ENCODE results near the gene MTNR1A.
A peak's percentile ranks its signal among the peaks of the same experiment; 100 is the strongest.

The MTNR1A gene

DNA sequence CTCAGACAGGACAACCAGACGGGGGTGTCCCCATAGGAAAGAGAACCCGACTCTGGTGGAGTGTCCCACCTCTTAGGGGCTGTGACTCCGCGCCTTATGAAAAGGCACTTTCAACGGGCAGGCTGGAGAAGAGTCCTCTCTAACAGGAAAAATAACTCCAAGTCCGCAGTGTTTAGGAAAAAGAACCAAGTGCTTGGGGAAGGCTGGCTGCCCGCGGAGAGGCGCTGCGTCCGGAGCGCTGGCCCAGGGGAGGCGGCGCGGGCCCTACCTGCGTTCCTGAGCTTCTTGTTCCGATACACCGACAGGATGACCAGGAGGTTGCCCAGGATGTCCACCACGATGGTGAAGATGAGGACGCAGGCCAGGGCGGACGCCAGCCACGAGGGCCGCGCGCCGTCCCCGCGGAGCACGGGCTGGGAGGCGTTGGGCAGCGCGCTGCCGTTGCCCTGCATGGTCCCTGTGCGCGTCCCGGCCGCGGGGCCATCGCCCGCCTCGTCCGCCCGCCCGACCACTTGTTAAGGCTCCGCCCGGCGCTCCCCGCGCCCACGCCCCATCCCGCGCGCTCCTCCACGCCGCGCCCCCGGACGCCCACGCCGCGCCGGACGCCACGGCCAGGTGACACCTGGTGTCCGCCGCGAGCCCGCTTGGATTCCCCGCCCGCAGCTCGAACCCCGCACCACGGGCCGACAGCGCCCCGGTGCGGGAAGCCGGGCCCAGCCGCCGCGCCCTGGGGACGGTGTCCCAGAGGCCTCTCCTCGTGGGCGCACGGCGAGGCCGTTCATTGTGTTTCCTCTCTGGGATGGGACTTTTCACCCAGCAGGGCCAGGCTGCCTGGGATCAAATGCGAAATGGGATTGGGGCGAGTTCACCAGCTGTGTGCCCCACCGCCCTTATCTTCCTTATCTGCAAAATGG lies at the start of gene MTNR1A:
Gene MTNR1A, minus strand, starts transcription at position 654 of the 914 bp plus-strand sequence. Its CDS starts 202 bp downstream, at position 452.
- Mint-ChIP-seq H3K27me3 (ENCODE audit: low read depth) (peaks cover 13% of the 10 kb centered on the region), H3K9me3 (no peaks in the 10 kb centered on the region), H3K4me3 (no peak within 1 kb of the TSS), H3K27ac (no peak within 1 kb of the TSS), H3K4me1 (ENCODE audit: low read depth) (no peaks in the 10 kb centered on the region), H3K36me3 (ENCODE audit: low read depth) (no peaks in the 10 kb centered on the region)
- DNase-seq (ENCODE audit: low spot score) = no peak

DNA sequence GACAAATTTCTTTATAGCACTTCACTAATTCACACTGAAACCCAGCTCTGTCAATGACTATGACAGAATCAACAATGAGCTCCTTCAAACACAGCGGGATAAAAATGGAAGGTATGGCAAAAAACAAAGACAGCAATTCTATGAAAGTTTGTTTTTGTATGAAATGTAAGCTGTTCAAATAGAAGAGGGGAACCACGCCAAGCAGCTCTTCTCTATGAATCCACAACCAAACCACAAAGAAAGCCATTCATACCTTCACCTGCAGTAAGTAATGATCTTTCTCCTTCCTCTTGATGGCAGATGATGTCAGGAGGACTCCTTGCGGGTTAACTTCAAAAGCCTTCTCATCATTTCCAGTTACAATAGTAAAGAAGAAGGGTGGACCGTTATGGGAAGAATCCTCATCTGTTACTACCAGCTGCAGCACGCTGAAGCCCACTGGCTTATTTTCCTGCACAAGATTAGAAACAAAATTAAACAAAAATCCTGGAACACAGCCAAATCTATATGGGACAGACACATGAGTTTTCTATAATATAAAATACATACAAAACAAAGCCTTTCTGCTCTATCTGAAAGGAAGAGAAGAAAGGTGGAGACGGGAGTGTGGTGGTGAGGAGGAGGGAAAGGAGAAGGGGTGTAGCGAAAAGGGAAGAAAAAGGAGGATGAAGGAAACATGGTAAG lies 48.9 kb upstream of the MTNR1A start:
- DNase-seq (ENCODE audit: low spot score) = no peak
- Mint-ChIP-seq H3K4me3 (no peak overlapping the region), H3K4me1 (ENCODE audit: low read depth) (no peaks in the 10 kb centered on the region), H3K36me3 (ENCODE audit: low read depth) (no peaks in the 10 kb centered on the region), H3K27me3 (ENCODE audit: low read depth) (no peaks in the 10 kb centered on the region), H3K9me3 (peaks cover 9% of the 10 kb centered on the region), H3K27ac (no peak overlapping the region)

DNA sequence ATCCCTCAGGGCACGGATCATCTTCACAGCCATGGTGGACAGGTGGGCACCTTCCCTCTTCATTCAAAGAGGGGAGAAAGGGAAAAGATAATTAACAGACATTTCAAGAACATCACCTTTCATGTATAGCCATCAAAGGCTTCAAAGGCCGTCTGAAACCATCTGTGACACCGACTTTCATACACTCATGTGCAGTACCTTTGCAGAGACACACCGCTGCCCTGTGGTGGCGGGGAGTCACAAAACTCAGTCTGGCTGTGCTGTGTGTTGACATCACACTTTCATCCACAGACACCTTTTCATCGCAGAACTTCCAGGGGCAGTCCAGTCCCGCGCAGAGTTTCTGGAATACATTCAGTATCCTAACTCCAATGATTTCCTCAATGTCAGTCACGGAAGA lies 47.6 kb upstream of the MTNR1A start:
- peaks cover 9% of the 10 kb centered on the region for H3K9me3 Mint-ChIP-seq
- H3K27ac Mint-ChIP-seq = no peak overlapping the region
- no peaks in the 10 kb centered on the region for H3K27me3 Mint-ChIP-seq (ENCODE audit: low read depth)
- DNase-seq (ENCODE audit: low spot score) = no peak
- H3K36me3 Mint-ChIP-seq (ENCODE audit: low read depth) = no peaks in the 10 kb centered on the region
- H3K4me1 Mint-ChIP-seq (ENCODE audit: low read depth) = no peaks in the 10 kb centered on the region
- H3K4me3 Mint-ChIP-seq = no peak overlapping the region

DNA sequence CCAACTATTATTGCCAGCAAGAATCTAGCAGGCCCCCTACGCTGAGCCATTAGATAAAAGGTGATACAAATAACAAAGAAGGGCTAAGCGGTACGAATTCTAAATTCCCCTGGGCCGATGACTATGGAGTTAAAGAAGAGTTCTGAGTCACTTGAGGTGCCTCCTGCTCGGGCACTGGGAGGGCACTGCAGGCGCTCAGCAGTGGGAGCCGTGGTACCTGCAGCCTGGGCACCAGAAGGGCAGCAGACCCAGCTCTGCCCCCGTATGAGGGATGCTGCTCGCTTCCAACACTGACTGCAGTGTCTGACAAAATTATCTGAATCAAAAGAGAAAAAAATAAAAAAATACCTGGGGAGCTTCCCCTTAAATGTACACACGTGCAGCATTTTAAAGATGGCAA lies 44.1 kb upstream of the MTNR1A start:
- Mint-ChIP-seq H3K27ac (no peak overlapping the region), H3K27me3 (ENCODE audit: low read depth) (no peaks in the 10 kb centered on the region), H3K36me3 (ENCODE audit: low read depth) (no peaks in the 10 kb centered on the region), H3K9me3 (peaks cover 7% of the 10 kb centered on the region), H3K4me3 (no peak overlapping the region), H3K4me1 (ENCODE audit: low read depth) (no peaks in the 10 kb centered on the region)
- no peak for DNase-seq (ENCODE audit: low spot score)

DNA sequence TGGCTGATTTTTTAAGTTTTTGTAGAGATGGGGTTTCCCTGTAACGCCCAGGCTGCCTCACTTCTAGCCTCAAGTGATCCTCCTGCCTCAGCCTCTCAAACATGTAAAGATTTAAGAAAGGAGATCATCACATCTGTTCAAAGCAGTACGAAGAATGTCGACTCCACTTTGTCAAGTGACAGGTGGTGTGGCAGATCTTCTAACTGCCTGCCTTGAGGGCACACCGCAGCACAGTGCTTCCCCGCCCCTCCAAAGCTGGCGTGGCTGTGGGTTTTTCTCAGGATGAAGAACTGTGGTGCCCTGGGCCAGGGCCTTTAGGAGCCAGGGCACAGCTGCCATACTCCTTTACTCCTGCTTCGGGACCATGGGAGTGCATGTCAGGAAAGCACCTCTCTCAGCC lies 43.3 kb upstream of the MTNR1A start:
- Mint-ChIP-seq H3K27me3 (ENCODE audit: low read depth) (no peaks in the 10 kb centered on the region), H3K4me1 (ENCODE audit: low read depth) (no peaks in the 10 kb centered on the region), H3K4me3 (no peak overlapping the region), H3K9me3 (peaks cover under 1% of the 10 kb centered on the region), H3K27ac (no peak overlapping the region), H3K36me3 (ENCODE audit: low read depth) (no peaks in the 10 kb centered on the region)
- DNase-seq (ENCODE audit: low spot score) = no peak

DNA sequence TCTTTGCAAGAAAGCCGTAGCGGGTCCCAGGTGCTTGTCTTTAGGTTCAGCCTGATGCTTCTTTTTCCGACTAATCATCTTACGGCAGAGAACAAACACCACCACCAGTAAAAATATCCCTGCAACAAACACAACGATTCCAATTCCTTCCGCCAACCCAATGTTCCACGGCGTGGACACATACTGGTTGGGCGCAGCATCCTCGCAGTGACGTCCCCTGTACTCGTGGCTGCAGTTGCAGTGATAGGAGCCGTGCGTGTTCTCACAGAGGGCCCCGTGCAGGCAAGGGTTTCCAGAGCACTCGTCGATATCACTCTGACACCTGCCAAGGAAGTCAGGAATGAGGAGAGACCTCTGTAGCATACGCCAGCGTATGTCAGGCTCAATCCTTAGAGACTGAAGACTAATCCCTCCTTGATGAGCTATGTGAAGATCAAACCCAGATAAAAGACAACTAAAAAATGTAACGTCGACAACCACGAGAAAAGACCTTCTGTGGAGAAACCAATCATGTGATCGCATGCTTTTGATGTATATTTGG lies 41.6 kb upstream of the MTNR1A start:
- Mint-ChIP-seq H3K4me1 (ENCODE audit: low read depth) (no peaks in the 10 kb centered on the region), H3K9me3 (no peaks in the 10 kb centered on the region), H3K27me3 (ENCODE audit: low read depth) (no peaks in the 10 kb centered on the region), H3K36me3 (ENCODE audit: low read depth) (no peaks in the 10 kb centered on the region), H3K4me3 (no peak overlapping the region), H3K27ac (no peak overlapping the region)
- DNase-seq (ENCODE audit: low spot score) = no peak

DNA sequence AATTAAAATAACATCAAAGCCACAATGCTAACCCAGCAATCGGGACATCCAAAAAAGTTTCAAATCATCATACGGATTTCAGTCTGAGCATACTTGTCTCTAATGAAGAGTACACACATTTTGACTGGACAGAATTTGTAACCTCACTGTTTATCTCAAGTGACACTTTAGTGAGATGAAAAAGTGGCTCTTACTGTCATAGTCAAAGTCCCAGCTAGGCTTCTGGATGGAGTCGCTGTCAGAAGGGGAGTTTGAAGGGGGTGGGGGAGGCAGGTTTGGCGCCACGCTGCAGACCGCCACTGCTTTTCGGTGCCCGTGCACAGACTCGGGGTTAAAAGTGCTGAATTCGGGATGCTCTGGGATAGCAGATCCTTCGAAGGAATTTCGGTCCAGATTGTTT lies 41.0 kb upstream of the MTNR1A start:
- Mint-ChIP-seq H3K4me1 (ENCODE audit: low read depth) (no peaks in the 10 kb centered on the region), H3K36me3 (ENCODE audit: low read depth) (no peaks in the 10 kb centered on the region), H3K27me3 (ENCODE audit: low read depth) (no peaks in the 10 kb centered on the region), H3K4me3 (no peak overlapping the region), H3K27ac (no peak overlapping the region), H3K9me3 (no peaks in the 10 kb centered on the region)
- no peak for DNase-seq (ENCODE audit: low spot score)

DNA sequence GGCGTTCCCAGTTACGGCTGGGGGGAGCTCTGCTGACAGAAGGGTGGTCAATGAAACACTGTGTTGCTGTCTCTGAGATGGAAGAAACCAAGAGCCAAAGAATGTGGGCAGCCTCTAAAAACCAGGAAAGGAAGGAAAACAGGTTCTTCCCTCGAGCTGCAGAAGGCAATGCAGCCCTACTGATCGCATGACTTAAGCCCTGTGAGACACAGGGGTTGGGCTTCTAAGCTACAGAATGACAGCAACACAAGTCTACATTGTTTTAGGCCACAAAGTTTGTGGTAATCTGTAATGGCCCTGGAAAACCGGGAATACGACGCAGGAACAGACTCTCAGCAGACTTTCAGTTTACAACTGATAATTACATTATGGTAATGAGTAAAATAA lies 38.2 kb upstream of the MTNR1A start:
- no peak overlapping the region for H3K4me3 Mint-ChIP-seq

DNA sequence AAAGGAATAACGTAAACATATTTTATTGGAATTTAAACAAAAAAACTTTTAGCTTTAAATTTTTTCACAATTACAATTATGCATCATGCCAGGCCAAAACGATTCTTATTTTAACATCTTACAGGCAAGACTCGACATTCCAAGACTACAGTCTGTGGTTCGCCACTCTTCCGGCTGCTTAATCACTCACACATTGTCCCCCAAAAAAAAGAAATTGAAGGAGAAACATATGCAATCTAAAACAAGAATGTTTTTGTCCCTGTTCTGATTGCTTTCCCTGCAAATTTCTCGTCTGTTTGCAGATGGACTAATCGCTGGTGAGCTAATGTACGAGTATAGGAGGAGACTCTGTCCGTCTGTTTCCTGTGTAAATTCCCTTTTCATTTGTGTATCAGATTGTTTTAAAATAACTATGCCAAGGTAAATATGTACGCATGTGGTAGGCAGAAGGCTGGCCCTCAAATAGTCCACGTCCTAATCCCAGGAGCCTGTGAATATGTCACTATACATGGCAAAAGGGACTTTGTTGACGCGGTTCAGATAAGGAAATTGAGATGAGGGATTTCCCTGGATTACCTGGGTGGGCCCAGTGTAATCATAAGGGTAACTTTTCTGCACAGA lies 37.7 kb upstream of the MTNR1A start:
- Mint-ChIP-seq H3K27ac (no peak overlapping the region), H3K9me3 (no peaks in the 10 kb centered on the region), H3K36me3 (ENCODE audit: low read depth) (no peaks in the 10 kb centered on the region), H3K4me3 (no peak overlapping the region), H3K27me3 (ENCODE audit: low read depth) (no peaks in the 10 kb centered on the region), H3K4me1 (ENCODE audit: low read depth) (no peaks in the 10 kb centered on the region)
- no peak for DNase-seq (ENCODE audit: low spot score)

More for the DNA sequence above, 38.2 kb upstream of the MTNR1A start:
- no peak for DNase-seq (ENCODE audit: low spot score)
- H3K27me3 Mint-ChIP-seq (ENCODE audit: low read depth) = no peaks in the 10 kb centered on the region
- H3K27ac Mint-ChIP-seq = no peak overlapping the region
- no peaks in the 10 kb centered on the region for H3K9me3 Mint-ChIP-seq
- no peaks in the 10 kb centered on the region for H3K4me1 Mint-ChIP-seq (ENCODE audit: low read depth)
- H3K36me3 Mint-ChIP-seq (ENCODE audit: low read depth) = no peaks in the 10 kb centered on the region

DNA sequence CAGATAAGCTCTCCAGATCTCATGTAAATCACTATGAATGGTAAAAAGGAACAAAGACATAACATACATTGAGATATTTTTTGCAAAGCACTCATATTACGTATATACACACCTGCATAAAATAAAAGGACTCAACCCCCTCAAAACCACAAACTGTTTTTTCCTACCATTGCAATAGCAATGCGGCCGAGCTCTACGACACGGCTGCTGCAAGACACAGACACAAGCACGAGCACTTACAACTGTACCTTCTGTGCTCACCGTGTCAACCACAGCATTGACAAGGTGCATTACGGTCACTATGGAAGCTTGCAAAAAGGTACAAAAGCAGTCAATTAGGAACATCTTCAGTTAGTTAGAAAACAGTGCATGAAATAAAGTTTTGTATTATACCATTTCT lies 37.1 kb upstream of the MTNR1A start:
- Mint-ChIP-seq H3K4me3 (no peak overlapping the region), H3K27ac (no peak overlapping the region), H3K27me3 (ENCODE audit: low read depth) (no peaks in the 10 kb centered on the region), H3K9me3 (no peaks in the 10 kb centered on the region), H3K36me3 (ENCODE audit: low read depth) (no peaks in the 10 kb centered on the region), H3K4me1 (ENCODE audit: low read depth) (no peaks in the 10 kb centered on the region)
- no peak for DNase-seq (ENCODE audit: low spot score)

DNA sequence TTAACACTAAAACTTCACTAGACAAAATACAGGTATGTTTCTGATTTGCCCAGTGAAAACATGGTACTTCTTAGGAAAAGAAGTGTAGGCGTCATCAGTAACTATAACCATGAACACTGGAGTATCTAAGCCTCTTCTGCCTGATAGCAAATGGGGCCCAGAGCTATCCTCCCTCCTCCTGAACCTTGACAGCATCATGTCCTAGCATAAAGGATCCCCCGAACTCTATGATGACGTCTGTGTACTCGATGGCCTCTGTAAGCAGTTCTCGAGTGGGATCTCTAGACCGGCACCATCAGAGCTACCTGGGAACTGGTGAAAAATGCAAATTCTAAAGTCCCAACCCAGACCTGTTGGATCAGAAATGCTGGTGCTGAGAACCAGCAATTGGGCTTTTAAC lies 36.3 kb upstream of the MTNR1A start:
- no peak overlapping the region for H3K4me3 Mint-ChIP-seq
- H3K27me3 Mint-ChIP-seq (ENCODE audit: low read depth) = no peaks in the 10 kb centered on the region

DNA sequence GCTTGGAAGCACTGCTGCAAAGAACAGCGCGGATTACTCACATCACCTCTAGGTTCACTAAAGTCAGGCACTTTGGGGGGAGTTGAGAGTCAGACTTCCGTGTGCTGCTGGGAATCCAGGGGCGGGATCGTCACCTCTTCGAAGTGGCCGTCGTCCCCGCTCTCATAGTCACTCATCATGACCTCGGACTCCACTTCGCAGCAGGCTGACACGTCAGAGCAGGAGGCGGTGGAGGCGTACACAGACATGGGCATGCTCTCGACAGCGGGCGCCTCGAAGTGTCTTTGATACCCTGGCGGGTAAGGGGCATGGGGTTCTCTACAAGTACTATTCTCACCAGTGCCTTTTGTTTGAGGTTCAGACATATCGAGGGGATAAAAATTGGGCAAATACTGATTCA lies 33.1 kb upstream of the MTNR1A start:
- Mint-ChIP-seq H3K4me3 (no peak overlapping the region), H3K27me3 (ENCODE audit: low read depth) (no peaks in the 10 kb centered on the region), H3K9me3 (no peaks in the 10 kb centered on the region), H3K27ac (no peak overlapping the region), H3K4me1 (ENCODE audit: low read depth) (no peaks in the 10 kb centered on the region), H3K36me3 (ENCODE audit: low read depth) (no peaks in the 10 kb centered on the region)
- DNase-seq (ENCODE audit: low spot score) = no peak

More for the DNA sequence above, 36.3 kb upstream of the MTNR1A start:
- H3K36me3 Mint-ChIP-seq (ENCODE audit: low read depth) = no peaks in the 10 kb centered on the region
- no peaks in the 10 kb centered on the region for H3K4me1 Mint-ChIP-seq (ENCODE audit: low read depth)
- DNase-seq (ENCODE audit: low spot score) = no peak
- H3K27ac Mint-ChIP-seq = no peak overlapping the region
- H3K9me3 Mint-ChIP-seq = no peaks in the 10 kb centered on the region

DNA sequence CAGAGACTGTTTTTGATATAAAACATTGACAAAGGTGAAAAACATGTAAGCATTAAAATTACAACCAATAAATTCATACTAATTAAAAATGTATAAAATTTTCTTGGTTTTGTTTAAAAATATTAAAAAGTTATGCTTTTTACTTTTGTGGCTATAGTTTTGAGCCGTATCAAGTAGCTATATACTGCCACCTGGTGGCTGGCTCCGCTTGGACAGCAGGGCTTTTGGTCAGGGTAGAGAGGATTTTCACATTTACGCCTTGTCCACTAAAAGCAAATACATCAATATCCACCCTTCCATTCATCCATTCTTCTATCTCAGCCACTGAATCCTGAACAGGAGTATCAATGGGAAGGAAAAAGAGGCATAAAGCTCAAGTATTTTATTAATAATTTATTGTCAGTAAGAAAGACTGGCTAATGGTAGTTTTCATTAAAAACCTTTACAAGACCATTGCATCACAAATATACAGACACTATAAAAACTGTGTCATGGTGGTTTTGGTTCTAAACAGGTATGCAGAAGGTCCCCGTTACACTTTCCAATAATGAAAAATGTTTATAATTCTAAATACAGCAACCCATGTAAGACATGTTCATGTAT lies 32.1 kb upstream of the MTNR1A start:
- DNase-seq (ENCODE audit: low spot score) = peak; percentile 8
- peaks cover 1% of the 10 kb centered on the region for H3K9me3 Mint-ChIP-seq
- no peak overlapping the region for H3K4me3 Mint-ChIP-seq

DNA sequence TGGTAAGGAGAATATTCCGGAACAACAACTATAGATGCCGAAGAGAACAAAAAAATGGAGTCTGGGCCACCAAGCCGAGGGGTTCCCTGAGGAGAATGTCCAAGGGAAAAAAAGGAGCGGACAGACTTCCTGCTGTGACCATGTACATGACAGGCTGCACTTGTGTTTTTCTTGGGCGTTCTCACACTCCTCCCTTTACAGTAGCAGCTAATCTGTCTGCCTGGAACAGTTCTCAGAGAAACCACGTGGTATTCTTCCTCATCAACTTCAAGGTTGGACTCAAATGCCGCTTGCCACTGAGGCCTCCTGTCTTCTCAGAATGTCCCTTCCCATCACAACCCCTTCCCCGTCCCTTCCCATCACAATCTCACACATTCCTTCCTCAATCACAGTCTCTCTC lies 30.8 kb upstream of the MTNR1A start:
- no peak overlapping the region for H3K4me3 Mint-ChIP-seq
- H3K4me1 Mint-ChIP-seq (ENCODE audit: low read depth) = no peaks in the 10 kb centered on the region
- H3K27ac Mint-ChIP-seq = no peak overlapping the region
- no peaks in the 10 kb centered on the region for H3K27me3 Mint-ChIP-seq (ENCODE audit: low read depth)
- H3K36me3 Mint-ChIP-seq (ENCODE audit: low read depth) = no peaks in the 10 kb centered on the region
- peaks cover 4% of the 10 kb centered on the region for H3K9me3 Mint-ChIP-seq
- DNase-seq (ENCODE audit: low spot score) = no peak

More for the DNA sequence above, 32.1 kb upstream of the MTNR1A start:
- H3K27me3 Mint-ChIP-seq (ENCODE audit: low read depth) = no peaks in the 10 kb centered on the region
- H3K36me3 Mint-ChIP-seq (ENCODE audit: low read depth) = no peaks in the 10 kb centered on the region
- no peak overlapping the region for H3K27ac Mint-ChIP-seq
- H3K4me1 Mint-ChIP-seq (ENCODE audit: low read depth) = no peaks in the 10 kb centered on the region

All from T-helper 2 cell treated with Interferon-gamma antibody and Interleukin-4, amounts not matched to agents 5 μg/mL and 100 μg/mL, for 36 hours (primary cell).